SH-SY5Y (cell line): ENCODE data around the gene CCSER1.

Experiments
- GATA2 ChIP-seq: IDR thresholded peaks from 2 replicates; pipeline ENCODE4 v1.6.1; 2011; ENCODE audit warnings: mild to moderate bottlenecking, low read depth, low read length
- GATA3 ChIP-seq: IDR thresholded peaks from 2 replicates; pipeline ENCODE4 v1.6.1; 2011; ENCODE audit warnings: low read depth, mild to moderate bottlenecking, low read length, moderate library complexity

CCSER1 gene

GRCh38 chr4:91302120-91302519 is 1174.9 kb downstream of the CCSER1 start:
- TF ChIP-seq GATA2 (no peak), GATA3 (no peak)

- no peak for TF ChIP-seq GATA3
- TF ChIP-seq GATA2: no peak
Observed at GRCh38 chr4:91304292-91304691, 1177.1 kb downstream of the CCSER1 start.

- TF ChIP-seq GATA3: no peak
- TF ChIP-seq GATA2: no peak
Observed at GRCh38 chr4:91317434-91317833, 1190.2 kb downstream of the CCSER1 start.

GRCh38 chr4:91319556-91320268 is 1192.5 kb downstream of the CCSER1 start:
- TF ChIP-seq GATA2 (0 out of 2 replicates have a peak, but pooled peaks have one; percentile 21), GATA3 (no peak)

- TF ChIP-seq GATA3 (no peak), GATA2 (no peak)
Observed at GRCh38 chr4:91322961-91323360, 1195.8 kb downstream of the CCSER1 start.

- TF ChIP-seq GATA3: no peak
- no peak for TF ChIP-seq GATA2
Observed at GRCh38 chr4:91325495-91325894, 1198.3 kb downstream of the CCSER1 start.

- TF ChIP-seq GATA2 (no peak), GATA3 (no peak)
Observed at GRCh38 chr4:91330555-91331137, 1203.5 kb downstream of the CCSER1 start.

GRCh38 chr4:91340822-91341221 is 1213.6 kb downstream of the CCSER1 start:
- TF ChIP-seq GATA3 (no peak), GATA2 (no peak)

- TF ChIP-seq GATA3 (no peak), GATA2 (no peak)
Observed at GRCh38 chr4:91345632-91346031, 1218.4 kb downstream of the CCSER1 start.

- TF ChIP-seq GATA3: no peak
- no peak for TF ChIP-seq GATA2
Observed at GRCh38 chr4:91359041-91360031, 1232.1 kb downstream of the CCSER1 start.

GRCh38 chr4:91362125-91362524 is 1234.9 kb downstream of the CCSER1 start:
- TF ChIP-seq GATA2: no peak
- no peak for TF ChIP-seq GATA3

GRCh38 chr4:91366554-91366953 is 1239.4 kb downstream of the CCSER1 start:
- TF ChIP-seq GATA2 (no peak), GATA3 (no peak)

- TF ChIP-seq GATA3: no peak
- TF ChIP-seq GATA2: no peak
Observed at GRCh38 chr4:91369116-91369515, 1241.9 kb downstream of the CCSER1 start.

- TF ChIP-seq GATA2 (no peak), GATA3 (no peak)
Observed at GRCh38 chr4:91373546-91373945, 1246.4 kb downstream of the CCSER1 start.

GRCh38 chr4:91422011-91422410 is 1294.8 kb downstream of the CCSER1 start:
- no peak for TF ChIP-seq GATA2
- no peak for TF ChIP-seq GATA3
